HG03575 (cell line): ENCODE measurements around the gene SHROOM3.

ENCODE experiments used
- ATAC-seq: cut with Tn5 transposase; IDR thresholded peaks from one replicate; pipeline ENCODE4 v1.9.1; 2021; ENCODE audit not compliant: unreplicated experiment, insufficient number of reproducible peaks, low FRiP score; ENCODE audit errors: extremely low read depth

Gene SHROOM3

DNA sequence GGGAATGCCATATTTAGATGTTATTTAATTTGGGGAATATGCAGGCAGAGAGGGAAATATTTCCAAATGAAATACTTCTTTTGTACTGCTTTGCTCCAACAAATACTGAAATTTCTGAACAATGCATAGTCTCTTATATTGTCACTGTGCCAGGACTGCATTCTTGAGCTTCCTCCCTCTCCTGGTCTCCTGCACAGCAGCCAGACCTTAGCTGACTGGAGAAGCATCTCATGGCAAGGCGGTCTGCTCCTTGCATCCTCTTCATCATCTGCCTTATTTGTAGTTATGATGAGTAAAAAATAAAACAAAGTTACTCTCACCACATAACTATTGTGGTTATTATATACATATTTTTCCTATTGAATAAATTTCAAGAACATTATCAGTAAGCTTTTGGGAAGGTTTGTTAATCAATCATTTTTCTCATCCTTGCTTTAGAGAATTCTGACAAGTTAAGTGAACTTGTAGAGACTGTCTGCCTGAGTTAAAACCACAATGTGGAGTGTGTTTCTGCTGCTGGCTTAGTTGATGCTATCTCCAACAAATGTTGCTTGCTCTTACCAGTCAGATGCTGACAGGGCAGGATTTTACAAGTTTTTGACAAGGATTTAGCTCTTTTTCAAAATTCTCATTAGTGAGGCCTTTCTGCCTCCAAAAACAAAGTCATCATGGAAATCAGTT lies 309.4 kb downstream of the SHROOM3 start:
- ATAC-seq = no peak

DNA sequence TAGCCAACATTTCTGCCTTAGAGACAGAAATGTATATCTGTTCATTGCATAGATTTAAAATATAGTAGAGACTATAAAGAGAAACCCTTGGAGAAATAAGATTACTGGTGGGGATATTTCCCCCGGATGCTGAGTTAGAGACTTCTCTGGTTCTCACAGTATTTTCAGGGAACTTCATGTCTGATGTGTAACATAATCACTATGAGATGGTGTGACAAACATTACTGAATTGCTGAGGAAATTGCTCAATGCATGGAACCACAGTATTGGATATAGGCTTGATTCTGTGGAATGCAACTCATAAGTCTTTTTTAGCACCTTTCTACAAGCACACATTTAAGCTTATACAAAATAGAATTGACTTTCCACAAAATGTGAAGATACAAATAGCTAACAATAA lies 310.2 kb downstream of the SHROOM3 start:
- no peak for ATAC-seq

DNA sequence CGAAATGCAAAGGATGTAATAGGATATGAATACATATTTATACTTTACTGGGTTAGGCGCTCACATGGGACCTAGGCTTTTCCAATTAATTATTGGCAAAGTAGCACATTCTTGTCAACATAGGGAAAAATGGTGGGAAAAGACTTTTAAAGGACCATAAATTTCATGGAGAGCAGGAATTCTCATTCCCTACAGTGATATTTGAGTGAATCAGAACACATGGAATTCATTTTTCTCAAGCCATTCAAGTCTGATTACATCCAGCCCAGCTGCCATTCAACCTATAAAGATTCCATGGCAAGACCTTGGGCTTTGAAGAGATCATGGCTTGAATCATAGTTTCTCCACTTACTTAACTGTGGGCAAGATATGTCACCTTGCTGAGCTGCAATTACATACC lies 312.5 kb downstream of the SHROOM3 start:
- no peak for ATAC-seq

DNA sequence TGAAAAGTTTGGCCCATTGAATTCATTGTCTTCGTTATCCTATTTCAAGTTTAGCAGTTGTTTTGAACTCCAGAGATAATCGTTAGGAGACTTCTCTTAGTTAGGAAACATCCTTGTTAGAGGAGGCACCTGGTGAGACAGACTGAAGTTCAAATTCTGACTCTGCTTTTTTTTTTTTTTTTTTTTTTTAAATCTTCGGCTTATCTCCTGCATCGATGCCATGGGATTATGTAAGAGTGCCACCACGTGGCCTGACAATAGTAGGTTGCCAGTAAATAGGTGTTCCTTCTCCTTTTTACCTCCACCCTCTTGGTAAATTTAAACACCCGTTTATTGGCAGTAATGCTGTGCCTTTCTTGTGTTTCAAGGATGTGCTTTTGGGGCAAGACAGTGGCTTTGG lies 313.6 kb downstream of the SHROOM3 start:
- no peak for ATAC-seq

DNA sequence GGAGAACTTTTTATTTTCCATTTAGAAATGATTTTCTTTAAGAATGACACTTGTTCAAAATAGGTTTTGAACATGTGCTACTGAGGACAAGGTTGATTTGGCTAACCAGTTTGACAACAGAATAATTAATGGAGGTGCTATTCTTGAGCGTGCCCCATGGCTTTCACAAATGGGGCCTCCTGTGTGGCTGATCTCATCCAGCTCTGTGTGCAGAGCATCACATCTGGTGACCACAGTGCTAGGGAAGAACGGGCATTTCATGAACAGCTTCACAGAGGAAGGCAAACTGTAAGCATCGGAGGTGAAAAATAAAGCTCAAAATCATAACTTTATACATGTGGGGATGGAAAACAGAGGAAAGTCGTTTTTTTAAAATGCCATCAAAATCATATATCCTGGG lies 314.3 kb downstream of the SHROOM3 start:
- no peak for ATAC-seq

DNA sequence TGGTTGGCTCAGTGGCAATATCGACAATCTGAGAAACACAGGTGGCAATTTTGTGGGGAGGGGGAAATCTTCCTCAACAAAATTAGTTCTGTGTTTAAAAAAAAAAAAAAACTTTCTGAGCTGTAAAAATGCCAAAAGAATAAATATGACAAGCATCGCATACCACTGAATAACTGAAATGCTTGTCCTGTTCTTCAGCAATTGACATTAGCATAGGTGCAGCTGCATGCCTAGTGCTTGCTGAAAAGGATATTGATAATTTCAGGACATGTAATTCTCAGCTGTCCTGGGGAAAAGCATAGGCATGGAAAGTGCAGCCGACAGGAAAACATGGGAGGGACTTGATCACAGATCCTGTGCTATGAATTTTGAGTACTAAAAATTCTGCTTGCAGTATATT lies 315.7 kb downstream of the SHROOM3 start:
- no peak for ATAC-seq

DNA sequence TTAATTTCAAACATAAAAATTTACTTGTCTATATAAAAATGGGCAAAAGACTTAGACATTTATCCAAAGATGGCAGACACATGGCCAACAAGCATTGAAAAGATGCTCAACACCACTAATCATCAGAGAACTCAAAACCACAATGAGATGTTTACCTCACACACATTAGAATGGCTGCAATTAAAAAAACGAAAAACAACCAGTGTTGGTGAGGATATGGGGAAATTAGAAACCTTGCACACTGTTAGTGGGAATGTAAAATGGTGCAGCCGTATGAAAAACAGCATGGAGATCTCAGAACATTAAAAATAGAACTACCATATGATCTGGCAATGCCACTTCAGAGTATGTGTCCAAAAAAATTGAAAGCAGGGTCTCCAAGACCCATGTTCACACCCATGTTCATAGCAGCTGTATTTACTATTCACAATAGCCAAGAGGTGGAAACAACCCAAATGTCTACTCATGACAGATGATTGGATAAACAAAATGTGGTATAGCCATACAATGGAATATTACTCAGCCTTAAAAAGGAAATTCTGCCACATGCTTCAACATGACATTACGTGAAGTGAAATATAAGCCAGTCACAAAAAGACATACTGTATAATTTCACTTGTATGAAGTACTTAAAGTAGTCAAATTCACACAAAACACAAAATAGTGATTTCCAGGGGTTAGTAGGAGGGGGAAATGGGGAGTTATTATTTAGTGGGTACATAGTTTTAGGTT lies 316.7 kb downstream of the SHROOM3 start:
- ATAC-seq = no peak

DNA sequence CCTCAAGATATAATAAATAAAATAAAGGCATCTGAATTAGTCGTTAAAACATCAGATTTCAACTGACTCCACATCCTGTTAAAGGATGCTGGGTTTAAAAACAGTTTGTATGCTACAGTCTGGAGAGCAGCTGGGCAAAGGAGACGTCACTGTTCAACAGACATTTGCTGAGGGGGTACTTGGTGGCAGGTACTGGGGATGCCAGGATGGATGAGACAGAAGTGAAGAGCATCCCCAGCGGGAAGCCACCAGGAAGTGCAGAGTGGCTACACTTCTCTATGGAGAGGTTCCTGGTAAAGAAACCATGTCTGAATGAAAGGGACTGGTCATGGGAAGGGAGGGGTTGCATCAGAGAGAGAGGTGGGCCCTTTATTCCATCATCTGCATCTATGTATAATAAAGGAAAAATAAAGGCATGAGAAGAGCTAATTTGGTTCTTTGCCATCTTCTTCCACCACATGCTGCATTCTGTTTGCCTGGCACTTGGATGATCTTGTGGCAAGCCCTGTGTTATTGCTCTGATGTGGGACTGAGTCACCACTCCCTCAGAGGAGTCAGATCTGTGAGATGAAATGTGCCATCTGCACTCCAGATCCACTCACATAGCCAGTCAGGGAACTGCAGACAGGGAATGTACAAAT lies 318.0 kb downstream of the SHROOM3 start:
- ATAC-seq = no peak

DNA sequence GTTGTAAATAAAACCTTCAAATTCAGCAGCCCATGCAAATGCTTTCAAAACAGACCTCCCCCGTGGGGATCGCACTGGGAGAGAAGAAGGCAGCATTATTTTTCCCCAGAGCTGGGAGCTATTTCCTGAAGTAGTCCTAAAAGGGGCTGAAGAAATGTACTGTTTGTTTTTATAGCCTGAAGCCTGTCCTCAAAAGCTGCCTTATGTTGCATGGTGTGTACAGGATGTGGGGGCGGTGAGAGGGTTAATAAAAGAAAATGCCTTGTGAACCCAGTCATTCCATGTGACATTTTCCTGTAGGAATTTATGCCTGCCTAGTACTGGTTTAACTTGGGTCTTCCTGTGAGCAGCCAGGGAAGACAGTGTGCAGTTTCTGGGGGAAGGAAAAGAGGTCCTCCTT lies 318.8 kb downstream of the SHROOM3 start:
- ATAC-seq = no peak

DNA sequence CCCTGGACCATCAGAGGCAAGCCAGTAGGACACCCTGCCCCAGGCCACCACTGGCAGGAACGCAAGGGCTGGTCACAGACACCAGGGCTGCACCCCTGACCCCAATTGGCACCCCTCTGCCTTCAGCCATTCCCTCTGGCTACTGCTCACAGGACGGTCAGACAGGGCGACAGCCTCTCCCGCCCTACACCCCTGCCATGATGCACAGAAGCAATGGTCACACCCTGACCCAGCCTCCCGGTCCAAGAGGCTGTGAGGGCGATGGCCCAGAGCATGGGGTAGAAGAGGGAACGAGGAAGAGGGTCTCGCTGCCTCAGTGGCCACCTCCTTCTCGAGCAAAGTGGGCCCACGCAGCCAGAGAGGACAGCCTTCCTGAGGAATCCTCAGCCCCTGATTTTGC lies 319.4 kb downstream of the SHROOM3 start:
- ATAC-seq = no peak

DNA sequence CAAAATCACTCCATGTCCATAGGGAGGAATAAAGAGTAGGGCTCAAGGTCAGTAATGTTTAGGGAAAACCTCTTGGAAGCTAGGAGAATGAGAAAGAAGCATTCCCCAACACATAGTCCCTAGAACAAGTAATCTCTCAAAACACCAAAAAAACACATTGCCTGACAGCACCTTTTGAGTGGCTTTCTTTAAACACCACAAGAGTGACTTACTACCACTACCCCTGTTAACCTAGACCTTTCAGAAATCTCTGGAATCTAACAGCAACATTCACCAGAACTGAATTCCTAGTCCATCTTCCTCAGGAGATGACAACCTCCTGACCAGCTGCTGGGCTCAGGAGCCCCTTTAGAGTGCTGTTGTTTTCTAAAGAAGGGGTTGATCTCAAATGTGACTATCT lies 320.7 kb downstream of the SHROOM3 start:
- ATAC-seq = no peak

DNA sequence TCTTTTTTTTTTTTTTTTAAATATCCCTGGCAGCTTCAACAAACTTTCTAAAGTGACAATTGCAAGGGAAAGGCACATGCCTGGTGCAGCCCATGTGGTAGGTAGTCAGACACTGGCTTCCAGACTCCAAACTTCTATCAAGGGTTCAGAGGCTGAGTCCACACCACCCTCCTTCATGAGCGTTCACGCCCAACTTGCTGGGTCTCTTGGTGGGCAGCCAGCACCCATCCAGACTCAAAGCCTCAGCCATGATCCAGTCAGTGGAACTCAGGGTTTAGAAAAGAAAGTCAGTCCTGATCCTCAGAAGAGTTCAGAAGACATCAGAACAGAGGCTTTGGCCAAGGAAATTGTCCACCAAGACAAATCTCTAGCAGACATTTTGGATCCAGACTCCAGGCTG lies 321.4 kb downstream of the SHROOM3 start:
- ATAC-seq = no peak

DNA sequence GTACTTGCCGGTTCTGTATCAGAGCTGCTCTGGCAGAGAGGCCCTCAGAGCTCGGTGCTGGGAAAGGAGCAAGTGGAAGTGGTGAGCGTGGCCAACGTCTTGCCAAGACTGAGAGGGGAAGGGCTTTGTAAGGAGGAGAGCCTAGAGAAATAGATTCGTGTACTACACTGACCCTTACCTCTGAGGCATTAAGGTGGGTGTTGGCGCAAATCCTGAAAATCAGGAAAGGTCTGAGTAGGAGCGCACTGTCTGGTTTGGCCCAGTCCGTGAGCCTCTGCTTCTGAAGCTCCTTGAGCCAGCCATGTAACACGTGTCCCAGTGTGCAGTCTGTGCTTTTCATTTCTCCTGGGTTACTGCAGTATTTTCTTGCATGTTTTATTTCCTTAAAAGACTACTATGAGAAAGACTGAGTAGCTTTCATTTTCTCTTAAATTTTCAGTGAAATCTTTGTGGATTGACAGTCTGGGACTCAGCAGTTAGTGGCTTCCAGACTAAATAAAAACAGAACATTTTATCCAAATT lies 322.4 kb downstream of the SHROOM3 start:
- no peak for ATAC-seq

DNA sequence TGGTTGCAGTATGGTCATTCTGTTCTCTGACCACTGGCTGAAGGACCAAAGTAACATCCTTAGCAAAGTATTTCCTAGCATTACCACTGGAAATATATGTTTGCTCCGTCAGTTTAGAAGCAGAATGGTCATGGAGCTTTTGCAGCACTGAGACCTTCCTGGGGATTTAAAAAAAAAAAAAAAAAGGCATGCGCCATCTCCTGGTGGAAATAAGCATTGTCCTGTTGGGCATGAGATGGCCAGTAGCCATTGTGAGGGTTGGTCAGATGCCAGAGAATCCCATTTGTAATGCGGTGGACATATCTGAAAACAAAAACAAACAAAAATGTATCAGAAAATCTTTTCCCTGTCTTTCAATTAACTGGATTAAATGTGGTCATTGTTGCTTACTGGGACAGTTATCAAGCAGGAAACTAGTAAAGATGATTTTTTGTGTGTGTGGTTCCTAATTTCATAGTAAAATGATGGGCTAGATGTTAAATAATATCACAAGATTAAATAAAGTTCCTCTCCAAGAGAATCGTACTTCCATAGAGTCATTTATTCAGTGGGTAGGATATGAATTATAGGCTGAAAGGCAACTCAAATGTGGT lies 323.4 kb downstream of the SHROOM3 start:
- ATAC-seq = no peak

DNA sequence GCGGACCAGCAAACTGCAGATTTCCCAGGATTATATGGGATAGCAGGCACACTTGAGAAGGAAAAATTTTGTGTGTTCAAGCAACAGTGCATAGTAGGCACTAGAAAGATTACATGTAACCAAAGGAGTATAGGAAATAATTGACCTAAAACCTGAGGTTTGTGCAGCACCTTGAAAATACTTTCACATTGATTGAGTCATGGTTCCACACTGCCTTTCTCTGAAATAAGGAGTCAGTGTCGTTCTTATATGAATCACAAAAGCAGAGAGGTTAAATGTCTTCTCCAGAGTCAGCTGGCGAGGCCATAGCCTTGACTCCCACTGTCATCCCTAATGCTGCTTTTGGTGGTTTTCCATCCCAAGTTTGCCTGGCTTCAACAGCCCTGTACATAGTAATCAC lies 324.0 kb downstream of the SHROOM3 start:
- no peak for ATAC-seq

DNA sequence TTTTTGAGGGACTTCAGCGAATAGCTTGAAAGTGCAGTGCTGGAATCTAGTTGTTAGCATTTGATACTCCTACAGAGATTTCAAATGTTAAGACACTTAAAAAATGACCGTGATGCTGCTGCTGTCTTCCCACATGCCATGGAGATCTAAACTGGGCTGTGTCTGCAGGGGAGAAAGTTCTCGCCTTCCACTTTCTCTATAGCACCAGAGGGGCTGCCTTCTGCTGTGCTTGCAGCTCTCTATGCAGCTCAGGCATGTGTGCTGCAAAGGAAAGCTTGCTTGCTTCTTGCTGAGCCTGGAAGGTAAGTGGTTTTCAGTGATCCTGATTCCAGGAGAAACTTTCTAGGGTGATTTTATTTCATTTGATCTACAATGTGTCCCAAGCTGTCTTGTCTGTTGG lies 325.2 kb downstream of the SHROOM3 start:
- no peak for ATAC-seq

DNA sequence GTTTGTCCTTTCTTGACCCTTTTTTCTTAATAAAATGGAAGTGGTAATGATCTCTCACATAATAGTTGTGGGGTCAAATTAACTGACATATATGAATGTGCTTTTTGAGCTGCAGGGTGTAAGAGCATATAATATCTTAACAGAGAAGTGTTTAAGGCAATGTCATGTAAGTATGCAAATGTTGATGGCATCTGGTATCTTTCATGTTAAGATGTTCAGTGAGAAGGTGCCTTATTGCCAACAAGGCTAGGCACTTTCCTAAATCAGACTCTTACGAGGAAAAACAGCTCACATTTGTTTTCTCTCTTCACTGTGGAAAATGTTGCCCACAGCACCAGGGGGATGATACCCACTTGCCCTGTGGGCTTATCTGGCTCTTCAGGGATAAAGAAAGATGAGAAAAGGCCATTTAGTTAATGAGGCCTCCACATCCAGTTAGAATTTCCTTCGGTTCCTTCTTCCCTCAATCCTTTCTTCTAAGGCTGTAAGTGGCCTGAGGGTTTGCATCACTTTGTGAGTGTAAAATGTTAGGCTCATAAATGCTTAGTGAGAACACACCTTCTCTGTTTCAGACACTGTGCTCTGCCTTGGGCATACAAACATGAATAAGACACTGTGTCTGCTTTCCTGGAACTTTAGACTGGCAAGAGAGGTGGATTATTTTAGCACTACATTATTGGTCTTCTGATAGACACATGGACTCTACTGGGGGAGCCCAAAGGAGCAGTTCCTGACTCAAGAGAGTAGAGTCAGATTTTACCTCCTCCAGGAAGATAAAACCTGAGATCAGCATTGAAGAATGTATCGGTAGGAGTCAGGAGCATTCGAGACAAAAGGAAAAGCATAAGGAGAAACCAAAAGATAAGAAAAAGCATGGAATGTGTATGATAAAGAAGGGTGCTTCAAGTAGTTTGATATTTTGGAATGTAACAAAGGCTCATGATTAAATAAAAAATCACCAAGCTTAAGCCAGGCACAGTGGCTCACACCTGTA lies 327.4 kb downstream of the SHROOM3 start:
- ATAC-seq = no peak

DNA sequence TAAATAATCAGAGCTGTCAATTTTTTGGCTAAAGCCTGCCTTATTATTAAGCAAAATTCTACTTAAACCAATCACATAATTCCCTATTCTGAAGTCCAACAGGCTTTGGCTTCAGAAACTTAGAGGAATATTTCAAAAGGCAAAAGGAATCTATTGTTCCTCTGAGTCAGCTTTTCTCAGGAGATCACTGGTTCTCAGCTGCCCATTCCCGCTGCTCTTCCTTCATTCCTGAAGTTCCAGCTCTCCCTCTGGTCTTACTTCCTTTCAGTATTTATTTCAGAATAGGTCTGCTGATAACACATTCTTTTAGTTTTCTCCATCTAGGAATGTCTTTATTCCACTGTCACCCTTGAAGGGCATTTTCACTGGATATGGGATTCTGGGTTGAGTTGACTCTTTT lies 329.2 kb downstream of the SHROOM3 start:
- ATAC-seq = no peak
